DMS153 treated with DMSO at 0.1 percent for 48 hours (cell line): ENCODE results near the gene POLR1C.
"Not testable (repeated sequence)": the region's sequence is repeated elsewhere in the genome, so short reads cannot be mapped to it uniquely, and the experiment has no call there.

Source experiments
- DNase-seq: peaks from one replicate; lab custom pipeline; 2025; ENCODE audit not compliant: unreplicated experiment; lab: John Stamatoyannopoulos, UW

The POLR1C gene

GRCh38 chr6:43509142-43509983, 7.5 kb upstream of the POLR1C start:
- DNase-seq = no peak

DNA sequence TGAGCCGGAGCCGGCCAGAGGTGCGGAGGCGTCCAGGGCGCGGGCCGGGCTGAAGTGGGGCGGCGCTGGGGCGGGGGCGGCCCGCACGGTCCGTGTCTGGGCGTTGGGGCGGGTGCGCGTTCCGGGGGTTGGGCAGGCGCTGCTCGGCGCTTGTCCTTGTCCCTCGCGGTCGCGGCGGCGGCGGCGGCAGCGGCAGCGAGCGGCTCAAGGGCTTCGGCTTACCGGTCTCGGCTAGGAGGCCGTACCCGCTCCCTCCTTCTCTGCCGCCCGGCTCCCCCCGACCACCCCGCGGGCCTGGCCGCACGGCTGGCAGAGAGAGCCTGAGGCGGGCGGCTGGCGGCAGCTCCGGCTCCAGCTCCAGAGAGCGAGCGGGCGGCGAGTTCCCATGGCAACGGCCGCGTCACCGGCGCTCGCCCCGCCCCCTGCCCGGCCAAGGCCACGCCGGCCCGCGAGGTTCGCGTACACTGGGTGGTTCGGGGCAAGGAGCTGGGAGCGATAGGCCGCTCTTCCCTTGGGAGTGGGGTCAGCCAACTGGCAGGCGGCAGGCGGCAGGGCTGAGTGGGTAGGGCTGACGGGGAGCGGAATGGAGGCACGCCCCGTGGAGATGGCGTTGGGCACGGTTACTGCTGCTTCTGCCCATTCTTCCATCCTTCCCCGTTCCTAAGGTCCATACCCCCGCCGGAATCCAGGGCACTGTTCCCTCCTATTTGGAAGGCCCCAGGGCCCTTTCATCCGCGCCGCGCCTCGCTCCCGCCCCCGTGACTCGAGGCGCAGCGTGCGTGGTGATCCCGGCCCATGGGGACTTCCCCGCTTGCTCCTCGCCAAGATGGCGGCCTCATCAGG, 6.7 kb upstream of the POLR1C start, which contains the start of gene LRRC73:
LRRC73 (minus strand) TSS at position 363 of the 843 bp plus-strand sequence. CDS start 561 bp downstream, outside the sequence.
- DNase-seq = peak; percentile 51

- peak; percentile 14 for DNase-seq
Observed at GRCh38 chr6:43510827-43511163, 6.1 kb upstream of the POLR1C start.

GRCh38 chr6:43511824-43512415, 5.0 kb upstream of the POLR1C start:
- DNase-seq = no peak

GRCh38 chr6:43515808-43516207, 1.1 kb upstream of the POLR1C start:
- DNase-seq = no peak

DNA sequence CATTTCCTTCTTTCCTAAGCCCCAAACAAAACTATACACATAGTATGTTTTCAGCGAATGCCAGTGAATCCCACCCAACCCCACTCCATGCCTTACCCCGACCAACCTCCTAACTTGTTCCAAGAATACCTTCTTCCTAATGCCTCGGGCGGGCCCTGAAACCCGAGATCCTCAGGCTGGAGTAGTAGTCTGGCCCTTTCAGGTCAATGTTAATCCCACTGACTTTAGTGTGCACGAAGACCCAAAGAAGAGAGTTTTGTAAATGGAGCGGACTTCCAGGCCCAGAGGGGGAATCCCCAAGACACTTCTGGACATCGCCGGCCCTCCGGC, 557 bp upstream of the POLR1C start:
- no peak for DNase-seq

DNA sequence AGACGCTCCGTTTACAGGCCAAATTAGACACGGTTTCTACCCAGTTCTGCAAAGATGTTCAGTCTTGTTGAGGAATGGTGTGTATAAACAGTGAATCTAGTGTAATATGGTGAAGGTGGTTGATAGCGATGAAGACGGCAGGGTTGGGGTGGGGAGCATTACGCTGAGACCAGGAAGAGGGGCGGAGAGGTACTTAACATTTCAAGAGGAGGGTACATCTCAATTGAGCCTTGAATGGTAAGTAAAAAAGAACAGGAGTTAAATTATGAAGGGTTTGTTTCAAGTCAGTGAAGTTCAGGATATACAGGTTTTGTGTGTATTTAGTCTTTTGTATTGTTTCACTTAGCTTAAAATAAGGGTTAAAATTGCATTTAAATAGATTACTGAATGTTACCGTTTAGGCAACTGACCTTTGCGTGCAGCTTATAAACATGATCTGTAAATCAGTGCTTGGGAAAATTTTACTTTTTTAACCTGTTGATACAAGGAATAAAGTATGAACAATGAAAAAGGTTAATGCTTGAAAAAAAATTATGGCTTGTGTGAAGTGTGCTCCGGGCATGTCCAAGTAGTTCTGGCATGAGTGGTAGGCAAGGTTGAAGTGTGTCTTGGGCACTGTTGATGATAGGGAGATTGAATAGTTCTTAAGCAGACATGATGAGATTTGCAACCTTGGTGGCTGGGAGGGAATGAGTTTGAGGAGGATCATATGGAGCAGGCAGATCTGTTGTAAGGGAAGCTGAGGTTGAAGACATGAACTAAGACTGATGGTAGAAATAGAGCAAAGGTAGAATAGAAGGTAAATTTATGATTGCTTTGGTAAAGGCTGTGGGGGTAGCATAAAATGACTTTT, 842 bp downstream of the POLR1C start:
- no peak for DNase-seq

GRCh38 chr6:43520097-43520496, 3.2 kb downstream of the POLR1C start:
- DNase-seq = no peak

- no peak for DNase-seq
Observed at GRCh38 chr6:43521836-43522235, 4.9 kb downstream of the POLR1C start.

- DNase-seq = no peak
Observed at GRCh38 chr6:43522547-43523261, 5.8 kb downstream of the POLR1C start.

GRCh38 chr6:43523284-43523683, 6.4 kb downstream of the POLR1C start:
- no peak for DNase-seq

GRCh38 chr6:43524483-43524961, 7.6 kb downstream of the POLR1C start:
- DNase-seq = no peak

GRCh38 chr6:43532201-43532600, 15.3 kb downstream of the POLR1C start:
- no peak for DNase-seq

- DNase-seq = not testable (repeated sequence)
Observed at GRCh38 chr6:43538986-43539385, 22.1 kb downstream of the POLR1C start.

- not testable (repeated sequence) for DNase-seq
Observed at GRCh38 chr6:43539409-43539808, 22.5 kb downstream of the POLR1C start.

GRCh38 chr6:43540507-43540906, 23.6 kb downstream of the POLR1C start:
- DNase-seq = no peak

- no peak for DNase-seq
Observed at GRCh38 chr6:43541774-43542471, 25.0 kb downstream of the POLR1C start.

- DNase-seq = no peak
Observed at GRCh38 chr6:43544461-43544860, 27.6 kb downstream of the POLR1C start.

DNA sequence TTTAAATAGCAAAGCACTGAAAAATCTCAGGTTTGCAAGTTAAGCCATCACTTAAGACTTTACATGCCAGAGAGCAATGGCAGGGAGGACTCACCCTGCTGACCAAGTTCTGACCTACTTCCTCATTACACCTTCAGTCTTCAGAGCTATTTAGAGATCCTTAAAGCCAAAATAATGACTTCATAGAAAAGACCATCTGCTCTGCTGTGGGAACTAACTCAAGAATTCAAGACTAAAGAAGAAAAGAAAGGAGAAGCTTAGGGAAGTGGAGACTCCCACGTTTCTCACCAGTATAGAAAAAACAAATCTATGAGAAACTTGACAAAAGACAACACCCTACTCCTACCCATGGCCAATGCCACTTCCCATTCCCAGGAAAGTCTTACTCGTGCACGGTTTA, 30.3 kb downstream of the POLR1C start:
- no peak for DNase-seq
